Astrocyte (in vitro differentiated cells and primary cell): Measurements from ENCODE around the gene SCAPER. TPM values are rescaled to one million over a fixed set of nuclear protein-coding genes. Genes with fewer than 3 reads are reported as not detected.

Experiments used
- DNase-seq: peaks from one replicate; pipeline ENCODE4 v3.0.0-alpha.2; 2010; ENCODE audit warnings: low read depth
- FAIRE-seq: peaks from 2 replicates; lab custom pipeline; 2011; peaks lifted over from hg19 to GRCh38; lab: Jason Lieb, UNC
- H2AFZ ChIP-seq: 2 replicates; pipeline ENCODE4 v1.6.0; 2012; ENCODE audit warnings: low read depth, low read length, inconsistent platforms
- H3K27ac ChIP-seq: 2 replicates; pipeline ENCODE4 v1.5.1; 2011; ENCODE audit warnings: low read depth, low read length, inconsistent platforms
- H3K27me3 ChIP-seq: 2 replicates; pipeline ENCODE4 v1.6.0; 2011; ENCODE audit warnings: low read length, inconsistent platforms; ENCODE audit not compliant: insufficient read depth
- H3K36me3 ChIP-seq: 2 replicates; pipeline ENCODE4 v1.5.1; 2011; ENCODE audit warnings: low read length, inconsistent platforms; ENCODE audit not compliant: insufficient read depth
- H3K4me1 ChIP-seq: 2 replicates; pipeline ENCODE4 v1.5.1; 2011; ENCODE audit warnings: low read length, inconsistent platforms; ENCODE audit not compliant: insufficient read depth
- H3K4me2 ChIP-seq: 2 replicates; pipeline ENCODE4 v1.6.0; 2012; ENCODE audit warnings: low read length, inconsistent platforms
- H3K4me3 ChIP-seq: 2 replicates; pipeline ENCODE4 v1.5.1; 2011; ENCODE audit warnings: low read depth, mild to moderate bottlenecking, low read length, inconsistent platforms; ENCODE audit not compliant: insufficient read depth
- H3K79me2 ChIP-seq: 2 replicates; pipeline ENCODE4 v1.6.0; 2012; ENCODE audit warnings: mild to moderate bottlenecking, low read length, inconsistent platforms; ENCODE audit not compliant: insufficient read depth
- H3K9ac ChIP-seq: 2 replicates; pipeline ENCODE4 v1.6.0; 2012; ENCODE audit warnings: mild to moderate bottlenecking, low read length, inconsistent platforms
- H3K9me3 ChIP-seq: 2 replicates; pipeline ENCODE4 v1.5.1; 2012; ENCODE audit warnings: low read depth, mild to moderate bottlenecking, low read length, inconsistent platforms; ENCODE audit not compliant: insufficient read depth
- H4K20me1 ChIP-seq: 2 replicates; pipeline ENCODE4 v1.6.0; 2012; ENCODE audit warnings: low read length, inconsistent platforms; ENCODE audit not compliant: insufficient read depth
- H3K27ac Mint-ChIP-seq: one replicate; pipeline ENCODE4 v1.8.0; 2021; ENCODE audit warnings: mild to moderate bottlenecking, mixed read lengths; ENCODE audit not compliant: unreplicated experiment
- H3K27me3 Mint-ChIP-seq: one replicate; pipeline ENCODE4 v1.8.0; 2021; ENCODE audit warnings: low read depth, mixed read lengths; ENCODE audit not compliant: unreplicated experiment
- H3K36me3 Mint-ChIP-seq: one replicate; pipeline ENCODE4 v1.8.0; 2021; ENCODE audit warnings: low read depth, mixed read lengths; ENCODE audit not compliant: unreplicated experiment
- H3K4me1 Mint-ChIP-seq: one replicate; pipeline ENCODE4 v1.8.0; 2021; ENCODE audit warnings: low read depth, mixed read lengths; ENCODE audit not compliant: unreplicated experiment
- H3K4me3 Mint-ChIP-seq: one replicate; pipeline ENCODE4 v1.8.0; 2021; ENCODE audit warnings: mild to moderate bottlenecking, moderate library complexity, mixed read lengths; ENCODE audit not compliant: unreplicated experiment
- H3K9me3 Mint-ChIP-seq: one replicate; pipeline ENCODE4 v1.8.0; 2021; ENCODE audit warnings: mild to moderate bottlenecking, mixed read lengths; ENCODE audit not compliant: unreplicated experiment
- EZH2 ChIP-seq: IDR thresholded peaks from 2 replicates; pipeline ENCODE4 v1.6.1; 2012; ENCODE audit warnings: mild to moderate bottlenecking, low read length, inconsistent platforms; ENCODE audit not compliant: insufficient read depth
- total RNA-seq: library from RNA; stranded (reverse); gene quantifications from 2 replicates; pipeline ENCODE4 v1.2.1, GENCODE V29; 2021
- TF ChIP-seq, protein P1 (sequence below): IDR thresholded peaks from 2 replicates; pipeline ENCODE4 v1.5.1; 2011; ENCODE audit warnings: low read depth, mild to moderate bottlenecking, inconsistent platforms, low read length, moderate library complexity; ENCODE audit not compliant: insufficient read depth

The SCAPER gene
- total RNA-seq, 1 donor from 2014 or later: 8.6 TPM

DNA sequence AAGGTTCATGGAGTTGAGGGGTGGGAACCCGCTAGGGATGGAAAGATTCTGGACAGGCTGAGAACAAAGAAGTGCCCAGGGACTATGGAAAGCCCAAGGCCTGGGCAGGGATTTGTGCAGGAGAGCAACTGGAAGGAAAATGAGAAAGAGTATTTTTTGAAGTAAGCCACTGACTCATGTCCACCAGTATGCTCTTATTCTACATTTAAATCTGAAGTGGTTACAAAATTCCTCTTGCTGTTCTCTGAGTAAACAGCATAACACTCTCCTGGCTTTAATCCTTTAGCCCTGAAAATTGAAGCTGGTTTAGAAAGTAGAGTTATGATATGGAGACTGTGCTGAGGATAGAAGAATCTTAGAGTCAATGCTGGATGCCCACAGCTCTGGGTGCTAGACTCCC is 403.4 kb downstream of the SCAPER start:
- H3K4me1 Mint-ChIP-seq: peaks cover 6% of the 10 kb centered on the region
- Histone ChIP-seq H3K4me1 (no peaks in the 10 kb centered on the region), H3K9ac (no peak overlapping the region), H3K9me3 (no peaks in the 10 kb centered on the region), H3K4me2 (no peak overlapping the region), H3K79me2 (no peaks in the 10 kb centered on the region), H4K20me1 (no peaks in the 10 kb centered on the region), H3K27ac (no peak overlapping the region), H2AFZ (no peak overlapping the region), H3K27me3 (no peaks in the 10 kb centered on the region), H3K36me3 (no peaks in the 10 kb centered on the region), H3K4me3 (no peak overlapping the region)
- H3K9me3 Mint-ChIP-seq: no peaks in the 10 kb centered on the region
- H3K27me3 Mint-ChIP-seq: no peaks in the 10 kb centered on the region
- no peak overlapping the region for H3K27ac Mint-ChIP-seq
- no peak for FAIRE-seq
- peaks cover 4% of the 10 kb centered on the region for H3K36me3 Mint-ChIP-seq
- H3K4me3 Mint-ChIP-seq: no peak overlapping the region
- no peak for TF ChIP-seq EZH2
- TF ChIP-seq, protein P1, sequence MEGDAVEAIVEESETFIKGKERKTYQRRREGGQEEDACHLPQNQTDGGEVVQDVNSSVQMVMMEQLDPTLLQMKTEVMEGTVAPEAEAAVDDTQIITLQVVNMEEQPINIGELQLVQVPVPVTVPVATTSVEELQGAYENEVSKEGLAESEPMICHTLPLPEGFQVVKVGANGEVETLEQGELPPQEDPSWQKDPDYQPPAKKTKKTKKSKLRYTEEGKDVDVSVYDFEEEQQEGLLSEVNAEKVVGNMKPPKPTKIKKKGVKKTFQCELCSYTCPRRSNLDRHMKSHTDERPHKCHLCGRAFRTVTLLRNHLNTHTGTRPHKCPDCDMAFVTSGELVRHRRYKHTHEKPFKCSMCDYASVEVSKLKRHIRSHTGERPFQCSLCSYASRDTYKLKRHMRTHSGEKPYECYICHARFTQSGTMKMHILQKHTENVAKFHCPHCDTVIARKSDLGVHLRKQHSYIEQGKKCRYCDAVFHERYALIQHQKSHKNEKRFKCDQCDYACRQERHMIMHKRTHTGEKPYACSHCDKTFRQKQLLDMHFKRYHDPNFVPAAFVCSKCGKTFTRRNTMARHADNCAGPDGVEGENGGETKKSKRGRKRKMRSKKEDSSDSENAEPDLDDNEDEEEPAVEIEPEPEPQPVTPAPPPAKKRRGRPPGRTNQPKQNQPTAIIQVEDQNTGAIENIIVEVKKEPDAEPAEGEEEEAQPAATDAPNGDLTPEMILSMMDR: no peak
- peak; percentile 32 for DNase-seq

- TF ChIP-seq, protein P1: no peak
- TF ChIP-seq EZH2: no peak
- H3K9ac ChIP-seq: no peak overlapping the region
- no peaks in the 10 kb centered on the region for H3K4me1 ChIP-seq
- H3K36me3 ChIP-seq: no peaks in the 10 kb centered on the region
- no peaks in the 10 kb centered on the region for H3K9me3 ChIP-seq
- no peaks in the 10 kb centered on the region for H3K9me3 Mint-ChIP-seq
- H3K27ac ChIP-seq: no peak overlapping the region
- peaks cover 4% of the 10 kb centered on the region for H3K36me3 Mint-ChIP-seq
- FAIRE-seq (no peak), DNase-seq (no peak)
- no peaks in the 10 kb centered on the region for H3K27me3 Mint-ChIP-seq
- no peaks in the 10 kb centered on the region for H3K27me3 ChIP-seq
- H3K79me2 ChIP-seq: no peaks in the 10 kb centered on the region
- no peak overlapping the region for H3K4me3 ChIP-seq
- H3K4me1 Mint-ChIP-seq: peaks cover 8% of the 10 kb centered on the region
- no peak overlapping the region for H2AFZ ChIP-seq
- no peak overlapping the region for H3K27ac Mint-ChIP-seq
- H4K20me1 ChIP-seq: no peaks in the 10 kb centered on the region
- H3K4me3 Mint-ChIP-seq: no peak overlapping the region
- no peak overlapping the region for H3K4me2 ChIP-seq
Measured at GRCh38 chr15:76501011-76501410, 404.1 kb downstream of the SCAPER start.

GRCh38 chr15:76495487-76495886 is 409.7 kb downstream of the SCAPER start:
- H3K9me3 ChIP-seq: no peaks in the 10 kb centered on the region
- H3K4me1 ChIP-seq: no peaks in the 10 kb centered on the region
- no peaks in the 10 kb centered on the region for H3K79me2 ChIP-seq
- Mint-ChIP-seq H3K4me1 (peaks cover 10% of the 10 kb centered on the region), H3K36me3 (no peaks in the 10 kb centered on the region), H3K9me3 (no peaks in the 10 kb centered on the region), H3K27ac (peak overlapping the region; percentile 94), H3K4me3 (no peak overlapping the region), H3K27me3 (no peaks in the 10 kb centered on the region)
- H3K4me3 ChIP-seq: no peak overlapping the region
- no peak for FAIRE-seq
- H4K20me1 ChIP-seq: no peaks in the 10 kb centered on the region
- no peaks in the 10 kb centered on the region for H3K36me3 ChIP-seq
- H3K9ac ChIP-seq: no peak overlapping the region
- TF ChIP-seq, protein P1: no peak
- TF ChIP-seq EZH2: no peak
- H3K4me2 ChIP-seq: no peak overlapping the region
- no peaks in the 10 kb centered on the region for H3K27me3 ChIP-seq
- no peak overlapping the region for H2AFZ ChIP-seq
- no peak for DNase-seq
- no peak overlapping the region for H3K27ac ChIP-seq
